Fibroblast of lung (primary cell): ENCODE results near the gene RASGEF1C. TPM values are rescaled to one million over a fixed set of nuclear protein-coding genes. Genes with fewer than 3 reads are reported as not detected.

Experiments
- DNase-seq, 2 donors: peaks; one replicate each; pipeline versions ENCODE4 v3.0.0 to v3.0.0-alpha.2; 2010; ENCODE audit warnings: low read depth in 2 of 2
- H2AFZ ChIP-seq: 2 replicates; pipeline ENCODE4 v1.5.1; 2012; ENCODE audit warnings: low read length, control low read depth, inconsistent platforms
- H3K27ac ChIP-seq: 2 replicates; pipeline ENCODE4 v1.5.1; 2011; ENCODE audit warnings: low read length, control low read depth; ENCODE audit not compliant: insufficient read depth
- H3K27me3 ChIP-seq: 2 replicates; pipeline ENCODE4 v1.5.1; 2011; ENCODE audit warnings: mild to moderate bottlenecking, low read length; ENCODE audit not compliant: control insufficient read depth, insufficient read depth
- H3K36me3 ChIP-seq: 2 replicates; pipeline ENCODE4 v1.5.1; 2011; ENCODE audit warnings: low read length; ENCODE audit not compliant: control insufficient read depth, insufficient read depth
- H3K4me1 ChIP-seq: 2 replicates; pipeline ENCODE4 v1.5.1; 2011; ENCODE audit warnings: low read length; ENCODE audit not compliant: control insufficient read depth, insufficient read depth; ENCODE audit errors: extremely low read depth
- H3K4me2 ChIP-seq: 2 replicates; pipeline ENCODE4 v1.5.1; 2011; ENCODE audit warnings: low read length, control low read depth; ENCODE audit not compliant: insufficient read depth; ENCODE audit errors: extremely low read depth
- H3K4me3 ChIP-seq, 4 experiments: fragments of 200-600 bp in 1 of 4; sonication (generic) in 1 of 4; replicated peaks in 1 of 4; 2 replicates each; pipeline ENCODE4 v1.5.1; 2011 to 2016; ENCODE audit warnings: low read length in 4 of 4, low read depth in 3 of 4, mild to moderate bottlenecking in 3 of 4, control low read depth in 2 of 4, inconsistent platforms in 1 of 4, mixed read lengths in 1 of 4; ENCODE audit not compliant: insufficient read depth in 1 of 4; ENCODE audit errors: control extremely low read depth in 1 of 4
- H3K79me2 ChIP-seq: 2 replicates; pipeline ENCODE4 v1.5.1; 2012; ENCODE audit warnings: mild to moderate bottlenecking, low read length, inconsistent platforms; ENCODE audit not compliant: control insufficient read depth, insufficient read depth
- H3K9ac ChIP-seq: 2 replicates; pipeline ENCODE4 v1.5.1; 2011; ENCODE audit warnings: mild to moderate bottlenecking, low read length, control low read depth; ENCODE audit not compliant: insufficient read depth
- H3K9me3 ChIP-seq: 2 replicates; pipeline ENCODE4 v1.5.1; 2012; ENCODE audit warnings: low read depth, low read length; ENCODE audit not compliant: control insufficient read depth, insufficient read depth
- H4K20me1 ChIP-seq: 2 replicates; pipeline ENCODE4 v1.5.1; 2011; ENCODE audit warnings: low read length; ENCODE audit not compliant: control insufficient read depth, insufficient read depth; ENCODE audit errors: extremely low read depth
- EZH2 ChIP-seq: IDR thresholded peaks from 2 replicates; pipeline ENCODE4 v1.5.1; 2012; ENCODE audit warnings: low read length, control low read depth, mild to moderate bottlenecking; ENCODE audit errors: missing control alignments
- polyA plus RNA-seq, 2 donors: library from polyadenylated mRNA; depleted of rRNA in 1 of 2; stranded (reverse) in 1 of 2; unstranded in 1 of 2; fragments of >200 nt; gene quantifications; 2 replicates each; pipeline ENCODE4 v1.2.1, GENCODE V29; 2011 to 2012; ENCODE audit warnings: missing spikeins in 1 of 2
- total RNA-seq: library from RNA; depleted of rRNA; stranded (reverse); fragments of >200 nt; gene quantifications from 2 replicates; pipeline ENCODE4 v1.2.1, GENCODE V29; 2014
- TF ChIP-seq, protein P1 (sequence below), 2 donors: IDR thresholded peaks in 1 of 2; conservative IDR thresholded peaks in 1 of 2; 1 replicate in 1 of 2; 2 replicates in 1 of 2; pipeline ENCODE4 v1.5.1; 2011 to 2012; ENCODE audit warnings: low read length in 2 of 2, control low read depth in 1 of 2, inconsistent platforms in 1 of 2, low read depth in 1 of 2, mild to moderate bottlenecking in 1 of 2

RASGEF1C gene
- total and polyA plus RNA-seq, 2 donors (not counting 1 experiment from before 2014, with no cell fraction given): under 0.01 TPM; not detected in 1

DNA sequence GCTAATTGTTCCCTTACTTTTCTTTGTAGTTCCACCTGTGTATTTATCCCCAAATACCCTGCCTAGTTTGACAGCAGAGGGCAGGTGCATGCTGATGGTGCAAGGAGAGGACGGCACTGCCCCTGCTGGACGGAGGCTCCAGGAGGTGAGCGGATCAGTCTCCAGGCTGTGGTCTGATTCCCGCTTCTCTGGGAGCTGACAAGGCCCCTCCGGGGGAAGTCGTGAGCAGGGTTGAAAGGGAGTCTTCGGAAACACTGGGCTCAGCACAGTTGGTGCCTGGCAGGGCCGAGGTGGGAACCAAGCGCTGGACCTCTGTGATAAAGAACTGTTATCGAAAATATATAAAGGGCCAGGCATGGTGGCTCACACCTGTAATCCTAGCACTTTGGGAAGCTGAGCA is 52.9 kb downstream of the RASGEF1C start:
- Histone ChIP-seq H3K27ac (no peak overlapping the region), H3K27me3 (no peaks in the 10 kb centered on the region), H3K4me2 (no peak overlapping the region), H4K20me1 (no peaks in the 10 kb centered on the region), H3K36me3 (no peaks in the 10 kb centered on the region), H3K4me1 (no peaks in the 10 kb centered on the region), H3K9ac (no peak overlapping the region), H2AFZ (no peak overlapping the region), H3K79me2 (no peaks in the 10 kb centered on the region), H3K4me3 (no peak overlapping the region), H3K9me3 (no peaks in the 10 kb centered on the region)
- no peak for DNase-seq
- TF ChIP-seq, protein P1, sequence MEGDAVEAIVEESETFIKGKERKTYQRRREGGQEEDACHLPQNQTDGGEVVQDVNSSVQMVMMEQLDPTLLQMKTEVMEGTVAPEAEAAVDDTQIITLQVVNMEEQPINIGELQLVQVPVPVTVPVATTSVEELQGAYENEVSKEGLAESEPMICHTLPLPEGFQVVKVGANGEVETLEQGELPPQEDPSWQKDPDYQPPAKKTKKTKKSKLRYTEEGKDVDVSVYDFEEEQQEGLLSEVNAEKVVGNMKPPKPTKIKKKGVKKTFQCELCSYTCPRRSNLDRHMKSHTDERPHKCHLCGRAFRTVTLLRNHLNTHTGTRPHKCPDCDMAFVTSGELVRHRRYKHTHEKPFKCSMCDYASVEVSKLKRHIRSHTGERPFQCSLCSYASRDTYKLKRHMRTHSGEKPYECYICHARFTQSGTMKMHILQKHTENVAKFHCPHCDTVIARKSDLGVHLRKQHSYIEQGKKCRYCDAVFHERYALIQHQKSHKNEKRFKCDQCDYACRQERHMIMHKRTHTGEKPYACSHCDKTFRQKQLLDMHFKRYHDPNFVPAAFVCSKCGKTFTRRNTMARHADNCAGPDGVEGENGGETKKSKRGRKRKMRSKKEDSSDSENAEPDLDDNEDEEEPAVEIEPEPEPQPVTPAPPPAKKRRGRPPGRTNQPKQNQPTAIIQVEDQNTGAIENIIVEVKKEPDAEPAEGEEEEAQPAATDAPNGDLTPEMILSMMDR (conservative IDR thresholded peaks at IDR 0.05 in 1 of 2, IDR thresholded peaks at IDR 0.05 in 1 of 2; ENCODE audit: low read depth in 1 of 2, low read length in 2 of 2): no peak
- no peak for TF ChIP-seq EZH2

DNA sequence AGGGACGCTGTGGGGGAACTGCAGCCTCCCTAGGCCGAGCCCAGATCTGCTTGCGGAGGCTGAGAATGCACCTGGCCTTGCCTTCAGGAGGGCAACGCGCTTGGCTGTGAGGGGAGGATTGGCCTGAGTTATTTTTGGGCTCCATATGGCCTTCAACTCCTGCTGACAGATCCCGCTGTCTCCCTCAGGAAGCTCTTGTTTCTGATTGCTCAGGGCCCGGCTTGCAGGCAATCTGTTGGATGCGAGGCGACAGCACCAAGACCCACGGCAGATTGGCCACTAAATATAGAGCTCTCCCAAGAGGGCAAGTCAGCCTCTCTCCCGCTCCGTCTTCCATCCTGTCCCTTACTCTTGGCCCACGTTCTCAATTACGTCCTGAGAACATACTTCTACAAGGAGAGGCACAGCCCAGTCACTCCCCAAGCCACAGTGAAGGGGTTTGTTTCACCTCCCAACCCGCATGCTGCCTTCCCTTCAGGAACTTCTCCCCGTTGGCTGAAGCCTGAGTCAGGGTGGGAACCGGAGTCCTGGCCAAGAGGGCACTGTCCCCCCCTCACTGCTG is 53.6 kb downstream of the RASGEF1C start:
- H3K27me3 ChIP-seq: no peaks in the 10 kb centered on the region
- H3K4me1 ChIP-seq: no peaks in the 10 kb centered on the region
- H3K79me2 ChIP-seq: no peaks in the 10 kb centered on the region
- DNase-seq: no peak
- no peaks in the 10 kb centered on the region for H3K9me3 ChIP-seq
- no peak overlapping the region for H3K4me3 ChIP-seq
- H4K20me1 ChIP-seq: no peaks in the 10 kb centered on the region
- H3K4me2 ChIP-seq: no peak overlapping the region
- H3K9ac ChIP-seq: no peak overlapping the region
- no peak overlapping the region for H2AFZ ChIP-seq
- no peaks in the 10 kb centered on the region for H3K36me3 ChIP-seq
- TF ChIP-seq EZH2: no peak
- TF ChIP-seq, protein P1 (conservative IDR thresholded peaks at IDR 0.05 in 1 of 2, IDR thresholded peaks at IDR 0.05 in 1 of 2; ENCODE audit: low read depth in 1 of 2, low read length in 2 of 2): no peak
- no peak overlapping the region for H3K27ac ChIP-seq

DNA sequence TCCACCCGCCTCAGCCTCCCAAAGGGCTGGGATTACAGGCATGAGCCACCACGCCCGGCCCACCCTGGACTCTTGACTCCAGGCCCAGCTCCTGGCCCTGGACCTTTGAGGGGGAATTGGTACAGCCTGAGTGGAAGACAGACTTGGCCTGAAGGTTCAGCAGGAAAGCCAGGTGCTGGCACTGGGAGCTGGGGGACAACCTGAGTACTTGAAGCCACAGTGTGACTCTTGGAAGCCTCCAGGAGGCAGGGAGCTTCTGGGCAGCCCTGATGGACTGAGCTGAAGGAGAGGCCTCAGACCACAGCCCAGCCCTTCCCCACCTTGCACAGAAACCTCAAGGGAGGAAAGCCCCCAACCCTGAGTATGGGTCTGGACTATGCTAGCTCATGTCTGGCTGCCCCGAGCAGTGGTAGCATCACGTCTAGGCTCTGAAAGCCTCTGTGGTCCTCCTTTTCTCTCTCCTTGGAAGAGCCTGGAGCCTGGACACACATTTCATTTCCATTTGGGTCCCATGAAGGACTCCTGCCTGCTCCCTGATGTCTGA is 54.1 kb downstream of the RASGEF1C start:
- TF ChIP-seq, protein P1 (conservative IDR thresholded peaks at IDR 0.05 in 1 of 2, IDR thresholded peaks at IDR 0.05 in 1 of 2; ENCODE audit: low read depth in 1 of 2, low read length in 2 of 2): no peak
- TF ChIP-seq EZH2: no peak
- H3K9me3 ChIP-seq: no peaks in the 10 kb centered on the region
- H4K20me1 ChIP-seq: no peaks in the 10 kb centered on the region
- H3K79me2 ChIP-seq: no peaks in the 10 kb centered on the region
- no peak overlapping the region for H3K4me2 ChIP-seq
- H3K4me3 ChIP-seq: no peak overlapping the region
- no peak for DNase-seq
- no peak overlapping the region for H2AFZ ChIP-seq
- H3K4me1 ChIP-seq: no peaks in the 10 kb centered on the region
- H3K9ac ChIP-seq: no peak overlapping the region
- H3K27ac ChIP-seq: no peak overlapping the region
- no peaks in the 10 kb centered on the region for H3K27me3 ChIP-seq
- no peaks in the 10 kb centered on the region for H3K36me3 ChIP-seq
